HUES48 (cell line): ENCODE results near the gene BACH1.
"Not testable (repeated sequence)": the region's sequence is repeated elsewhere in the genome, so short reads cannot be mapped to it uniquely, and the experiment has no call there.

Experiments
- H3K27ac ChIP-seq: one replicate; pipeline ENCODE4 v1.7.0; 2013; ENCODE audit warnings: low read depth, low read length, inconsistent platforms
- H3K27me3 ChIP-seq: 2 replicates; pipeline ENCODE4 v1.6.1; 2013; ENCODE audit warnings: mild to moderate bottlenecking, low read length; ENCODE audit not compliant: control insufficient read depth, insufficient read depth
- H3K36me3 ChIP-seq: 2 replicates; pipeline ENCODE4 v1.6.1; 2013; ENCODE audit warnings: low read length; ENCODE audit not compliant: control insufficient read depth, insufficient read depth
- H3K4me1 ChIP-seq: 2 replicates; pipeline ENCODE4 v1.6.1; 2013; ENCODE audit warnings: mild to moderate bottlenecking, low read length; ENCODE audit not compliant: control insufficient read depth, insufficient read depth
- H3K4me3 ChIP-seq: 2 replicates; pipeline ENCODE4 v1.5.1; 2013; ENCODE audit warnings: mild to moderate bottlenecking, low read depth, low read length
- H3K9ac ChIP-seq: 2 replicates; pipeline ENCODE4 v1.6.1; 2013; ENCODE audit warnings: mild to moderate bottlenecking, low read depth, low read length, moderate library complexity
- H3K9me3 ChIP-seq: 2 replicates; pipeline ENCODE4 v1.6.1; 2013; ENCODE audit warnings: low read length; ENCODE audit not compliant: control insufficient read depth, insufficient read depth

BACH1 gene

GRCh38 chr21:29349702-29350101 is 51.0 kb downstream of the BACH1 start:
- Histone ChIP-seq H3K4me3 (no peak overlapping the region), H3K27ac (no peak overlapping the region), H3K9ac (no peak overlapping the region), H3K36me3 (peaks cover 11% of the 10 kb centered on the region; the same call in 1 of the 2 replicates), H3K27me3 (no peaks in the 10 kb centered on the region), H3K4me1 (no peaks in the 10 kb centered on the region), H3K9me3 (peaks cover 4% of the 10 kb centered on the region; the same call in 1 of the 2 replicates)

- Histone ChIP-seq H3K36me3 (peaks cover 11% of the 10 kb centered on the region; the same call in 1 of the 2 replicates), H3K4me1 (no peaks in the 10 kb centered on the region), H3K4me3 (no peak overlapping the region), H3K27me3 (no peaks in the 10 kb centered on the region), H3K27ac (no peak overlapping the region), H3K9me3 (peaks cover 6% of the 10 kb centered on the region; the same call in 1 of the 2 replicates), H3K9ac (no peak overlapping the region)
Observed at GRCh38 chr21:29350246-29350779, 51.6 kb downstream of the BACH1 start.

- peaks cover 11% of the 10 kb centered on the region; the same call in 1 of the 2 replicates for H3K36me3 ChIP-seq
- H3K27me3 ChIP-seq: no peaks in the 10 kb centered on the region
- H3K9ac ChIP-seq: no peak overlapping the region
- H3K9me3 ChIP-seq: peaks cover 6% of the 10 kb centered on the region; the same call in 1 of the 2 replicates
- H3K4me1 ChIP-seq: no peaks in the 10 kb centered on the region
- no peak overlapping the region for H3K27ac ChIP-seq
- no peak overlapping the region for H3K4me3 ChIP-seq
Observed at GRCh38 chr21:29351691-29352090, 53.0 kb downstream of the BACH1 start.

- H3K4me3 ChIP-seq, H3K27me3 ChIP-seq, H3K9me3 ChIP-seq, H3K4me1 ChIP-seq, H3K9ac ChIP-seq, H3K27ac ChIP-seq: not testable (repeated sequence)
- peaks cover 11% of the 10 kb centered on the region; the same call in 1 of the 2 replicates for H3K36me3 ChIP-seq
Observed at GRCh38 chr21:29355043-29355710, 56.5 kb downstream of the BACH1 start.

- H3K27ac ChIP-seq: not testable (repeated sequence)
Observed at GRCh38 chr21:29356291-29356690, 57.6 kb downstream of the BACH1 start.

GRCh38 chr21:29356810-29357209 is 58.1 kb downstream of the BACH1 start:
- H3K27ac ChIP-seq, H3K27me3 ChIP-seq, H3K4me1 ChIP-seq, H3K9me3 ChIP-seq, H3K4me3 ChIP-seq, H3K9ac ChIP-seq: not testable (repeated sequence)
- H3K36me3 ChIP-seq: peaks cover 11% of the 10 kb centered on the region; the same call in 1 of the 2 replicates

More at GRCh38 chr21:29356291-29356690, 57.6 kb downstream of the BACH1 start:
- H3K9ac ChIP-seq, H3K4me3 ChIP-seq, H3K27me3 ChIP-seq, H3K9me3 ChIP-seq, H3K4me1 ChIP-seq: not testable (repeated sequence)
- H3K36me3 ChIP-seq: peaks cover 11% of the 10 kb centered on the region; the same call in 1 of the 2 replicates

GRCh38 chr21:29359718-29360117 is 61.0 kb downstream of the BACH1 start:
- Histone ChIP-seq H3K4me1 (no peaks in the 10 kb centered on the region), H3K4me3 (no peak overlapping the region)

GRCh38 chr21:29360799-29361765 is 62.4 kb downstream of the BACH1 start:
- no peaks in the 10 kb centered on the region for H3K36me3 ChIP-seq

More at GRCh38 chr21:29359718-29360117, 61.0 kb downstream of the BACH1 start:
- H3K27ac ChIP-seq: no peak overlapping the region
- no peaks in the 10 kb centered on the region for H3K27me3 ChIP-seq
- peaks cover under 1% of the 10 kb centered on the region; the same call in 1 of the 2 replicates for H3K36me3 ChIP-seq
- H3K9ac ChIP-seq: no peak overlapping the region
- H3K9me3 ChIP-seq: peaks cover 2% of the 10 kb centered on the region; the same call in 1 of the 2 replicates

GRCh38 chr21:29362758-29363157 is 64.0 kb downstream of the BACH1 start:
- H3K4me3 ChIP-seq: no peak overlapping the region
- H3K36me3 ChIP-seq: no peaks in the 10 kb centered on the region
- H3K9me3 ChIP-seq: no peaks in the 10 kb centered on the region
- no peak overlapping the region for H3K27ac ChIP-seq
- H3K27me3 ChIP-seq: no peaks in the 10 kb centered on the region
- H3K9ac ChIP-seq: no peak overlapping the region
- H3K4me1 ChIP-seq: no peaks in the 10 kb centered on the region

More at GRCh38 chr21:29360799-29361765, 62.4 kb downstream of the BACH1 start:
- Histone ChIP-seq H3K9me3 (no peaks in the 10 kb centered on the region), H3K4me1 (no peaks in the 10 kb centered on the region), H3K27me3 (no peaks in the 10 kb centered on the region), H3K9ac (no peak overlapping the region), H3K4me3 (no peak overlapping the region), H3K27ac (no peak overlapping the region)

GRCh38 chr21:29365661-29366265 is 67.0 kb downstream of the BACH1 start:
- no peaks in the 10 kb centered on the region for H3K9me3 ChIP-seq
- no peaks in the 10 kb centered on the region for H3K27me3 ChIP-seq
- no peak overlapping the region for H3K27ac ChIP-seq
- no peak overlapping the region for H3K9ac ChIP-seq
- no peaks in the 10 kb centered on the region for H3K36me3 ChIP-seq
- H3K4me1 ChIP-seq: no peaks in the 10 kb centered on the region
- H3K4me3 ChIP-seq: no peak overlapping the region
